IPS-15b (cell line): ENCODE data around the gene EXOC6B.
"Not testable (repeated sequence)": the region's sequence is repeated elsewhere in the genome, so short reads cannot be mapped to it uniquely, and the experiment has no call there.

Experiments
- H3K27me3 ChIP-seq: one replicate; pipeline ENCODE4 v1.6.1; 2013; ENCODE audit warnings: low read length; ENCODE audit not compliant: control insufficient read depth, insufficient read depth
- H3K36me3 ChIP-seq: one replicate; pipeline ENCODE4 v1.6.1; 2013; ENCODE audit warnings: low read length; ENCODE audit not compliant: control insufficient read depth, insufficient read depth
- H3K4me1 ChIP-seq: one replicate; pipeline ENCODE4 v1.6.1; 2013; ENCODE audit warnings: mild to moderate bottlenecking, low read length; ENCODE audit not compliant: control insufficient read depth, insufficient read depth
- H3K4me3 ChIP-seq: one replicate; pipeline ENCODE4 v1.5.1; 2013; ENCODE audit warnings: low read depth, low read length
- H3K9ac ChIP-seq: one replicate; pipeline ENCODE4 v1.6.1; 2013; ENCODE audit warnings: low read depth, mild to moderate bottlenecking, low read length
- H3K9me3 ChIP-seq: one replicate; pipeline ENCODE4 v1.6.1; 2013; ENCODE audit warnings: mild to moderate bottlenecking, low read length; ENCODE audit not compliant: control insufficient read depth, insufficient read depth

EXOC6B gene

DNA sequence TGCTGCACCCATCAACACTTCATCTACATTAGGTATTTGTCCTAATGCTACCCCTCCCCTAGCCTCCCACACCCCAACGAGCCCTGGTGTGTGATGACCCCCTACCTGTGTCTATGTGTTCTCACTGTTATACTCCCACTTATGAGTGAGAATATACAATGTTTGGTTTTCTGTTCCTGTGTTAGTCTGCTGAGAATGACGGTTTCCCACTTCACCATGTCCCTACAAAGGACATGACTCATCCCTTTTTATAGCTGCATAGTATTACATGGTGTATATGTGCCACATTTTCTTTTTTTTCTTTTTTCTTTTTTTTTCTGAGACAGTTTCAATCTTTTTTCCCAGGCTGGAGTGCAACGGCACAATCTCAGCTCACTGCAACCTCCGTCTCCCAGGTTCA lies 394.1 kb downstream of the EXOC6B start:
- Histone ChIP-seq H3K9me3 (no peaks in the 10 kb centered on the region), H3K27me3 (no peaks in the 10 kb centered on the region), H3K36me3 (no peaks in the 10 kb centered on the region), H3K9ac (no peak overlapping the region), H3K4me3 (no peak overlapping the region), H3K4me1 (no peaks in the 10 kb centered on the region)

DNA sequence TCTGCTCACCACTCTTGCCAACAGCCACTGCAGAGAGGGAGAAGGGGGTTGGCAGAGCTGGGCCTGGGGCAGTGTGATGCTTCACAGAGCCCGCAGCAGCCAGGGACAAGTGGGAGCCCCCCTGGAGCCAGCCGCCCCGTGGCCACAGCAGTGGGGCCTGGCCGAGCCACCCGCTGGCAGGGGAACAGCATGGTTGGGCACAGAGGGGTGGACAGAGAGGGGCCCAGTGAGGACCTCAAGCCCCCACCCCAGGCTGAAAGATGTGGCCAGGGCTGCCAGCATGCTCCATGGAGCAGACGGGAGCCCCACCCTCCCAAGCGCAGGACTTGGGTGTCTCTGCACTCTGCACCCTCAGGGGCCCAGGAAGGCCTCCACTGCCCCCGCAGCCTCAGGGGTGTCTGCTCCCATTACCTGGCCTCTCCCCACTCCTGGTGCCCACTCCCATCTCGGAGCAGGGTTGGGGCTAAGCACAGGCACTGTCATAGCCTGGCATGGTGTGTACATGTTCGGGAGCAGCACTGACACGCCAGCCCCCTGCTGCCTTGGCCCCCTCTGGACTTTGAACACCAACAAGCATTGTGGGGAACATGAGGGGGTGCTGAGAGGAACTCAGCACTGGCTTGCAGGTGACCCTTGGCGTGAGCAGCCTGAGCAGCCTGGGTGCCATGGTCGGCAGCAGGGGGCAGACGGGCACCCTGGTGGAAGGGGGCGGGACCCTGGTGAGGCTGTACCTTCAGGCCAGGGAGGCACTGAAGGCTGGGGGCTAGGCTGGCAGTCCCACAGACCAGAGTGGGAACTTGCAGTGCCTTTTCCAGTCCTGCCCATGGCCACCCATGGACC lies 398.6 kb downstream of the EXOC6B start:
- Histone ChIP-seq H3K9me3 (no peaks in the 10 kb centered on the region), H3K36me3 (no peaks in the 10 kb centered on the region), H3K4me3 (no peak overlapping the region), H3K9ac (no peak overlapping the region), H3K27me3 (no peaks in the 10 kb centered on the region), H3K4me1 (no peaks in the 10 kb centered on the region)

DNA sequence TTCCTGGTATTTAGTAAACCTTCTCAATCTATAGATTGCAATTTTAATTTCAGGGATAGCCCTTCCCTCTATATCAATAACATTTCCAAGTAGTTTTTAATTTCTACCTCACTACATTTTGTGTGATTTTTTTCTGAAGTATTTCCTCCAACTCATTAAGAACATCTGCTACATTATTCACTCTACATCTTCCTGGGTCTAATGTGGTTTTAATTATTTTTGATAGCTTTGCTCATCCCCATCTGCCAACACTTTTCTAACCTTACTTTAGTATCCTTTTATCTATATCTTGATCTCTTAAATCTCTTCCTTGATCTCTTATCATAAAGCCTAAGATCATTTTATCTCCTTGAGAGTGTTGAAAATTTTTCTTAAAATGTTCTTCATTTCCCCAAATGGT lies 399.8 kb downstream of the EXOC6B start:
- no peaks in the 10 kb centered on the region for H3K9me3 ChIP-seq
- no peaks in the 10 kb centered on the region for H3K4me1 ChIP-seq
- H3K4me3 ChIP-seq: no peak overlapping the region
- H3K36me3 ChIP-seq: no peaks in the 10 kb centered on the region
- H3K9ac ChIP-seq: no peak overlapping the region
- H3K27me3 ChIP-seq: no peaks in the 10 kb centered on the region

DNA sequence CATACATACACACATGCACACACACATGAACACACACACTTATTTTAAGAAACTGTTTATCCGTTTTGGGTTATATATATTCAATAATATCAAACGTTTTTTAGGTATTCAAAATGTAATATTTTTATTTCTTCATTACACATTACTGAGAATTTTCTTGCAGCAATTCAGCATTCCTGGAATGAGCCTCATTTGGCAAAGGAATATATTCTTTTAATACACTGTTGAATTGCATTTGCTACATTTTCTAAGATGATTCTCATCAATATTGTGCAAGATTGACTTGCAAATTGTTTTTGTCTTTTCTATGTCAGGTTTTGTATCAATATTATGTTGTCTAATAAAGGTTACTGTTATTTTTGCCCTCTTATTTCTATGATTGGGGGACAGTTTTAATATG lies 402.1 kb downstream of the EXOC6B start:
- H3K9ac ChIP-seq: no peak overlapping the region
- H3K4me1 ChIP-seq: no peaks in the 10 kb centered on the region
- H3K36me3 ChIP-seq: no peaks in the 10 kb centered on the region
- no peaks in the 10 kb centered on the region for H3K9me3 ChIP-seq
- no peak overlapping the region for H3K4me3 ChIP-seq
- no peaks in the 10 kb centered on the region for H3K27me3 ChIP-seq

DNA sequence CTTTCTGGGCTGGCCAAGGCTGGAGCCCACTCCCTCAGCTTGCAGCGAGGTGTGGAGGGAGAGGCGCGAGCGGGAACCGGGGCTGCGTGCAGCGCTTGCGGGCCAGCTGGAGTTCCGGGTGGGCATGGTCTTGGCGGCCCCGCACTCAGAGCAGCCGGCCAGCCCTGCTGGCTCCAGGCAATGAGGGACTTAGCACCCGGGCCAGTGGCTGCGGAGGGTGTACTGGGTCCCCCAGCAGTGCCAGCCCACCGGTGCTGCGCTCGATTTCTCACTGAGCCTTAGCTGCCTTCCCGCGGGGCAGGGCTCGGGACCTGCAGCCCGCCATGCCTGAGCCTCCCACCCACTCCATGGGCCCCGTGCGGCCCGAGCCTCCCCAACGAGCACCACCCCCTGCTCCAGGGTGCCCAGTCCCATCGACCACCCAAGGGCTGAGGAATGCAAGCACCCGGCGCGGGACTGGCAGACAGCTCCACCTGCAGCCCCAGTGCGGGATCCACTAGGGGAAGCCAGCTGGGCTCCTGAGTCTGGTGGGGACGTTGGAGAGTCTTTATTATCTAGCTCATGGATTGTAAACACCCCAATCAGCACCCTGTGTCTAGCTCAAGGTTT lies 404.0 kb downstream of the EXOC6B start:
- not testable (repeated sequence) for H3K4me3 ChIP-seq, H3K9me3 ChIP-seq, H3K36me3 ChIP-seq

DNA sequence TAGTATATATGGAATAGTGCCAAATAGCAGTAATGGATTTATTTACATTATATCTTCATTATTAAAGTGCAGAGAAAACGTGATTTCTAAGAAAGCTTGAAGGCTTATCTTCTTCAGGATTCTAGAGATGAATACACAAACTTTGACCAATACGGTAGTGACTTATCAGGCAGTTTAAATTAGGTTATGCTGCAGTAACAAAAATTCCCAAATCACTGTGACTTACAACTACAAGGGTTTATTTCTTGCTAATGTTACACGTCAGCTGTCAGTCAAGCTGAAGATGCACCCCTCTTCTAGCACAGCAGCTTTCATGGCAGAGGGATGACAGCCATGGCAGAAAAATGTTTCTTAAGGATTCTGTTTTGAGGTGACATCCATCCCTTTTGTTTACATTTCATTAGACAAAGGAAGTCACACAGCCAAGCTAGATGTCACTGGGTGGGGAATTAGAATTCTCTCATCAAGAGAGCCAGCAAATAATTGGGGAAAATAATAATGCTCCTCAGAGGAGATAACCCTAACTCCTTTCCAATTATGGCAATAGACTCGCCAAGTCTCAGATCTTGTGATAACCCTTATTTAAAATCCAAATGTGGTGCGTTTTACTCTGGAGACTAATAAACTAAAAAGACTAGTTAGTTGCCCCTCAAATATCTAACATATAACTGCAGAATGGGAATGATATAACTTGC lies 409.9 kb downstream of the EXOC6B start:
- Histone ChIP-seq H3K36me3 (no peaks in the 10 kb centered on the region), H3K9ac (no peak overlapping the region), H3K27me3 (no peaks in the 10 kb centered on the region), H3K9me3 (no peaks in the 10 kb centered on the region), H3K4me1 (no peaks in the 10 kb centered on the region), H3K4me3 (no peak overlapping the region)

More for the DNA sequence above, 404.0 kb downstream of the EXOC6B start:
- H3K9ac ChIP-seq, H3K27me3 ChIP-seq, H3K4me1 ChIP-seq: not testable (repeated sequence)

DNA sequence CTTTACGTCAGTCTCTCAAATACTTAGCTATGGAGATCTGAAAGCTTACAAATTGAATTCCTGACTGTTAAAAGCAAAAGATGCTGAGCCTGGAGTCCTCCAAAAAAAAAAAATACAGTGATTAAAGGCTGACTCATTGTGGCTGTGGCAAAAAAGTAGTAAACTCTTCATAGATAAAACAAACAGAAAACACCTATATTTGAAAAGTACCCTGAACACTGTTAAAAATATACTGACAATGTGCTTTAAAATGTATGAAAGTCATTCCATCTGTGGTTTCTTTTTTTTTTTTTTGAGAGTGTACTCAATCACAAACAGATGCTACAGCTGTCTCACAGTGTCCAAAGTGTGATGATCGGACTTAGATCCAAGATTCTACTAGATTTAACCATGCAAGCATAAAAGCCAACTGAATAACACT lies 410.6 kb downstream of the EXOC6B start:
- no peak overlapping the region for H3K9ac ChIP-seq
- no peaks in the 10 kb centered on the region for H3K9me3 ChIP-seq
- H3K36me3 ChIP-seq: no peaks in the 10 kb centered on the region
- H3K4me1 ChIP-seq: no peaks in the 10 kb centered on the region
- H3K4me3 ChIP-seq: no peak overlapping the region
- no peaks in the 10 kb centered on the region for H3K27me3 ChIP-seq

DNA sequence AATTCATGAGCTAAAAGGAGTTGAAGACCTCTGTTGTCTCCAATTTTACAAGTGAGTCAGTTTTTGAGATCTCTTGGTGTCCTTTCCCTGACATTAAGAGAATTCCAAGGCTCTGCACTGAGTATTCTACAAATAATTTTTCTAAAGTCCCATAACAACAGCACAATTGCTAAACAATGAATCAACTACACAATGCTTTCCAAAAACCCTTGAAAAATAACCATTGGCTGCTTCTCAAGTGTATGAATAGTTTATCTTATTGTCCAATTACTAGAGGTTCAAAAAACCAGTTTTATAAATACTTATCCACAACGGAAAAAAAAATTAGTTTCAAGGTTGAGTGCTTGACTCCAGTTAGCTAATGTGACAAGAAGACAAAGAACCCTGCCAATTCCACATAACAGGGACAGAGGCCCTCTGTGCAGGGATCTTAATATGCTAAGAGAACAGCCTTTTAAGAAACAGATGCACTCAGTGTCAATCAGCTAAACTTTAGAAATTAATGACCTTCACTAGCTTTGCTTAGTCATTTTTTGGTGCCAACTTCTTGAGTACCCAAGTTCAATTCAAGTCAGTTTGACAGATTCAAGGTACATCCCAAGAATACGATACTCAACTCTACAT lies 411.6 kb downstream of the EXOC6B start:
- no peaks in the 10 kb centered on the region for H3K4me1 ChIP-seq
- no peak overlapping the region for H3K4me3 ChIP-seq
- no peaks in the 10 kb centered on the region for H3K9me3 ChIP-seq
- H3K36me3 ChIP-seq: no peaks in the 10 kb centered on the region
- H3K27me3 ChIP-seq: no peaks in the 10 kb centered on the region
- H3K9ac ChIP-seq: no peak overlapping the region

DNA sequence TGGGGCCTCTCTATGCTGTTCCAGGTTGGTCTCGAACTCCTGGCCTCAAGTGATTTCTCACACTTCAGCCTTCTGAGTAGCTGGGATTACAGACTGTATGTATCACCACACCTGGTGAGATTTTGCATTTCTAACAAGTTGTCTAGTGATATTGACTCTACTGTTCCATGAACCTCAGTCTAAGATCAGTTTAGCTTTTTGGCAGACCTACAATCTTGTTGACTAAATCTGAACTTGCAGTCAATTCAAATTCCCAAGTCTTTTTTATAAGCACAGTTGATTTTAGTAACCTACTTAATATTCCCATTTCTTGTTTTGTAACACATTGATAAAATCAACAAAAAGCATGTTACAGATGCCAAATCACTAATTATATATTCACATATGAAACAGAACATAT lies 412.1 kb downstream of the EXOC6B start:
- Histone ChIP-seq H3K27me3 (no peaks in the 10 kb centered on the region), H3K4me1 (no peaks in the 10 kb centered on the region), H3K4me3 (no peak overlapping the region), H3K36me3 (no peaks in the 10 kb centered on the region), H3K9ac (no peak overlapping the region), H3K9me3 (no peaks in the 10 kb centered on the region)

DNA sequence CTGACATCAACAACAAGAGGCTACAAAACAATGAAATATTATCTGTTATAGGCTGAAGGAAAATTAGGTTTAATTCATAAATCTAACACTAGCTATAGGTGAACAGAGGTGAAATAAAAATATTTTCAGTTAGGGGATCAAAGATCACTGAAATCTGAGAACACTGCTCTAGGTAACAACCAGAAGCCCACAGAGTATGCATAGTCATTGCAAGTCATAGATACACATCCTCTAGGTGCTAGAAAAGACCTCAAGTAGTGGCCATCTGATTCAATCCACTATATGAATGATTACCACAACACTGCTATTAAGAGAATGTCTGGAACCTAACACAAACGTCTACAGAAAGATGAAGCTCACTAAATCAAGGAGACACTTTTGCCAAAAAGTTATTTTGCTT lies 413.6 kb downstream of the EXOC6B start:
- Histone ChIP-seq H3K36me3 (no peaks in the 10 kb centered on the region), H3K27me3 (no peaks in the 10 kb centered on the region), H3K4me1 (no peaks in the 10 kb centered on the region), H3K9me3 (no peaks in the 10 kb centered on the region), H3K4me3 (no peak overlapping the region), H3K9ac (no peak overlapping the region)

DNA sequence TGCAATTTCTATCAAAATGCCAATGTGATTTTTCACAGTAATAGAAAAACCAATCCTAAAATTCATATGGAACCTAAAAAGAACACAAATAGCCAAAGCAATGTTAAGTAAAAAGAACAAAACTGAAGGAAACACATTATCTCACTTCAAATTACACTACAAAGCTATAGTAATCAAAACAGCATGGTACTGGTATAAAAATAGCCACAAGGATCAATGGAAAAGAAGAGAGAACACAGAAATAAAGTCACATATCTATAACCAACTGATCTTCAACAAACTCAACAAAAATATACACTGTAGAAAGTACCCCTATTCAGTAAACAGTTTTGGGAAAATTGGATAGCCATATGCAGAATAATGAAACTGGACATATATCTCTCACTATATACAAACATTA lies 426.0 kb downstream of the EXOC6B start:
- no peak overlapping the region for H3K9ac ChIP-seq
- H3K9me3 ChIP-seq: no peaks in the 10 kb centered on the region
- no peak overlapping the region for H3K4me3 ChIP-seq
- no peaks in the 10 kb centered on the region for H3K27me3 ChIP-seq
- no peaks in the 10 kb centered on the region for H3K36me3 ChIP-seq
- H3K4me1 ChIP-seq: no peaks in the 10 kb centered on the region
